Esophagus squamous epithelium (tissue), 5 donors: ENCODE results near the gene FBXO31. TPM values are rescaled to one million over a fixed set of nuclear protein-coding genes. Genes with fewer than 3 reads are reported as not detected.

Experiments
- DNase-seq: peaks from one replicate; lab custom pipeline; 2025; lab: John Stamatoyannopoulos, UW
- H3K27ac ChIP-seq, 4 donors: fragments of 200-600 bp; sonication (generic); one replicate each; pipeline ENCODE4 v1.5.1; 2016 to 2019; ENCODE audit warnings: mild to moderate bottlenecking in 1 of 4
- H3K27me3 ChIP-seq, 4 donors: fragments of 200-600 bp; sonication (generic); 1 replicate in 3 of 4; 2 replicates in 1 of 4; pipeline versions ENCODE4 v1.5.1 to v1.6.0; 2017 to 2021; ENCODE audit warnings: antibody characterized with exemption in 1 of 4
- H3K36me3 ChIP-seq, 3 donors: fragments of 200-600 bp; sonication (generic); one replicate each; pipeline ENCODE4 v1.5.1; 2016 to 2019
- H3K4me1 ChIP-seq, 3 donors: fragments of 200-600 bp; sonication (generic); one replicate each; pipeline ENCODE4 v1.5.1; 2017 to 2019
- H3K4me3 ChIP-seq, 4 donors: fragments of 200-600 bp; sonication (generic); 1 replicate in 3 of 4; 2 replicates in 1 of 4; pipeline ENCODE4 v1.5.1; 2016 to 2019; ENCODE audit warnings: mild to moderate bottlenecking in 2 of 4, moderate library complexity in 1 of 4
- H3K9me3 ChIP-seq, 3 donors: fragments of 200-600 bp; sonication (generic); one replicate each; pipeline ENCODE4 v1.5.1; 2016 to 2019
- POLR2A ChIP-seq, 4 donors: fragments of 450-650 bp; IDR thresholded peaks; one replicate each; pipeline ENCODE4 v1.6.1; 2017; ENCODE audit warnings: antibody characterized with exemption in 4 of 4, mild to moderate bottlenecking in 4 of 4, moderate library complexity in 3 of 4
- WGBS, 2 donors: methylation state at CpG; one replicate each; pipeline ENCODE4 v1.1.5; 2018; 5-methylcytosine and 5-hydroxymethylcytosine counted together
- intact Hi-C: fragments of 100-400 bp; cut with DNase I; formaldehyde crosslinking; loops from one replicate; pipeline ENCODE4 v1.15.0; 2022
- total RNA-seq, 4 donors: library from RNA; depleted of rRNA; stranded (reverse); fragments of >200 nt; gene quantifications; one replicate each; pipeline ENCODE4 v1.1.0, GENCODE V29; 2016
- TF ChIP-seq, protein P1 (sequence below), 6 experiments: fragments of 450-650 bp in 4 of 6; fragments of 200-600 bp in 2 of 6; sonication (generic) in 2 of 6; IDR thresholded peaks; one replicate each; pipeline ENCODE4 v1.5.1; 2016 to 2019; ENCODE audit warnings: antibody characterized with exemption in 6 of 6, mild to moderate bottlenecking in 4 of 6, moderate library complexity in 4 of 6
- donor health status: DM: yes; HTN: yes; CAD: no.

FBXO31 gene
- total RNA-seq, 4 donors from 2014 or later, result 18.3 to 43.7 (median 21.2) TPM

DNA sequence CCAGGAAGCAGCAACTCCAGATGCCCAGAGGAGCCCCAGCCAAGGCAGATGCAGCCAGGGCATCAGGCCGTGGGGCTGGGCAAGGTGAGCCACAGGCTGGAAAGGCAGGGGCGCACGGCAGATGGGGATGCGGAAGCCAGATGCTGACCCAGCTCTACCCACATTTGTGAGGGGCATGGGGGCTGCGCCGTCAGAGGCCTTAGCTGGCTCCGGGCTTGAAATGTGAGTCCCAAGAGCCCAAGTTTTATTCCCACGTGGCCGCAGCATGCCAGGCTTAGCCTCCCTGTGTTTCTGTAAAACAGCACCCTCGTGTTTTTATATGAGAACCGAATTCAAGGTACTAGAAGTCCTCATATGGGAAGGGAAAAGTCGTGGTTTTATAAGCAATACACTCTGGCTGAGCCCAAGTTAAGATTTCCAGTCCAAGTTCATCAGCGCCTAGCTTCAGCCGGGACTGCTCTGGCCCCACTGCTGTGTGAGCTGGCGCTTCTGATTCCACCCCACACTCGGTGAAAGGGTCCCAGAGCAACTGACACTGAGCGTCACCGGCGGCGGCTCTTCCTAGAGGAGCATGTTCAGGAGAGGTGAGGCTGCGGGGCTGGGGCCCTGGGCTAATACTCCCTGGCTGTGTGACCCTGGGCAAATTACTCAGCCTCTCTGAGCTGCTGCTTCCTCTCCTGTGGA is 59.7 kb downstream of the FBXO31 start:
- H3K27me3 ChIP-seq, result no peaks in the 10 kb centered on the region
- intact Hi-C loops, result no loop called here
- TF ChIP-seq, protein P1, sequence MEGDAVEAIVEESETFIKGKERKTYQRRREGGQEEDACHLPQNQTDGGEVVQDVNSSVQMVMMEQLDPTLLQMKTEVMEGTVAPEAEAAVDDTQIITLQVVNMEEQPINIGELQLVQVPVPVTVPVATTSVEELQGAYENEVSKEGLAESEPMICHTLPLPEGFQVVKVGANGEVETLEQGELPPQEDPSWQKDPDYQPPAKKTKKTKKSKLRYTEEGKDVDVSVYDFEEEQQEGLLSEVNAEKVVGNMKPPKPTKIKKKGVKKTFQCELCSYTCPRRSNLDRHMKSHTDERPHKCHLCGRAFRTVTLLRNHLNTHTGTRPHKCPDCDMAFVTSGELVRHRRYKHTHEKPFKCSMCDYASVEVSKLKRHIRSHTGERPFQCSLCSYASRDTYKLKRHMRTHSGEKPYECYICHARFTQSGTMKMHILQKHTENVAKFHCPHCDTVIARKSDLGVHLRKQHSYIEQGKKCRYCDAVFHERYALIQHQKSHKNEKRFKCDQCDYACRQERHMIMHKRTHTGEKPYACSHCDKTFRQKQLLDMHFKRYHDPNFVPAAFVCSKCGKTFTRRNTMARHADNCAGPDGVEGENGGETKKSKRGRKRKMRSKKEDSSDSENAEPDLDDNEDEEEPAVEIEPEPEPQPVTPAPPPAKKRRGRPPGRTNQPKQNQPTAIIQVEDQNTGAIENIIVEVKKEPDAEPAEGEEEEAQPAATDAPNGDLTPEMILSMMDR (IDR thresholded peaks at IDR 0.05), result no peak
- no peak for TF ChIP-seq POLR2A (IDR thresholded peaks at IDR 0.05)
- H3K9me3 ChIP-seq, result no peaks in the 10 kb centered on the region
- H3K4me3 ChIP-seq, result no peak overlapping the region
- 57 to 100% methylated on average over 2 of the region's 21 CpGs for WGBS, 2 donors
- DNase-seq, result no peak
- H3K4me1 ChIP-seq, result peaks cover 4 to 42% (median 10%) of the 10 kb centered on the region in 3 donors
- H3K27ac ChIP-seq, result peak overlapping the region in 2 of 4 donors; percentile 53 to 60
- H3K36me3 ChIP-seq, result peaks cover 0 to 40% (median 4%) of the 10 kb centered on the region in 3 donors

DNA sequence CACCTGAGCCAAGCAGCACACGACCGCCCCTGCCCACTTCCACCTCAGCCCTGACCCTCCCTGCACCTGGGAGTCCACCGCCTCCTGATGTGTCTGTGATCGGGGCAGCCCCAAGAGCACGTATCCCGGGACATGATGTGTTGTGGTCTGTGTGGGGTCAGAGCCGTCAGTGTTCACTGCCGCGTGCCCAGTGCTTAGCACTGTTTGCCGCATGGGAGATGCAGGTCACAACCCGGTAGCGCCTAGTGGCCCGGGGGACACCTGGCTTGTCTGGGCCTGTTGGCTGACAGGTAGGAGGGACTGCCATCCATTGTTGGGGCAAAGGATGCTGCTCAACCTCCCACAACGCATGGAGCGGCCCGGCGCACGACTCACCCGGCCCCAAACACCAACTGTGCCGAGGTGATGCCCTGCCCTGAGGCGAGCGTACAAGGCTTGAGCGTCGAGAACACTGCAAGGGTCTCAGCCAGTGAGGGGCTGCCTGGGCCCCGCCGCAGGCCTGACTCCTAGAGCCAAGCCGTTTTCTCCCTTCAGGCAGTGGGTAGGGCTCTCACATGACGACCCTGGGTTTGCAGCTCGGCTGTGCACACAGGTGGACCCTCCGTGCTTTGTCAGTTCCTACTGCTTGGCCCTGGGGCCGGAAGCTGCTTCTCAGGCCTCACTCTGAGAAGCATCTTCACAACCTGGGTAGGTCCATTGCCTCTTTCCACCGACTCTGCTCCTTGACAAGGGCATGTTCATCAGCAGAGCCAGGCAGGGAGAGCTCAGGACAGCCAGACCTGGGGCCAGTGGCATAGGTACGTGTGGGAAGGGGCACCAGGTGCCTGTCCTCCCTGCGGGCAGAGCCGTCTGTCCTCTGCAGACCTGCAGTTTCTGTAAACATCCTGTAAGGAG is 60.5 kb downstream of the FBXO31 start:
- TF ChIP-seq, protein P1 (IDR thresholded peaks at IDR 0.05), result no peak
- no peak for TF ChIP-seq POLR2A (IDR thresholded peaks at IDR 0.05)
- no peak for DNase-seq
- H3K27me3 ChIP-seq, result no peaks in the 10 kb centered on the region
- no peaks in the 10 kb centered on the region for H3K9me3 ChIP-seq
- H3K4me1 ChIP-seq, result peaks cover 9 to 45% (median 14%) of the 10 kb centered on the region in 3 donors
- peaks cover 0 to 32% (median under 1%) of the 10 kb centered on the region in 3 donors for H3K36me3 ChIP-seq
- WGBS, 2 donors, result 78 to 90% methylated on average over 4 to 7 of the region's 35 CpGs
- H3K4me3 ChIP-seq, result no peak overlapping the region
- no peak overlapping the region for H3K27ac ChIP-seq
- intact Hi-C loops, result no loop called here

DNA sequence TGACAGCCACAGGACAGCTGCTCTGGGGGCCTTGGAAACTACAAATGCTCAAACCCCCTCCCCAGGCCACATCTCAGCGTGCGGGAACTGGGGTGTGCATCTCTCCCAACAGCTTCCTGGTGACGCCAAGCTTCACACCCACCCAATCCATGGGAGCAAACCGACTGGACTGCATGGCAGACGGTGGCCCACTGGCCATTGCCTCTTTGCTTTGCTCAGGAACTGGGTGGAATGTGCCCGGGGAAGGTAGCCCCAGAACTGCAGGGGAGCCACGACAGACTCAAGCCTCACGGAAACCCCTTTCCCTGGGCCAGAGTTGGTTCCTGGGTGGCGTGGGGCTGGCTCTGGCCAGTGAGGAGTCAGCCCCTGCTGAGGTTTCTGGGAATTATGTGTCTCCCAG is 61.2 kb downstream of the FBXO31 start:
- TF ChIP-seq POLR2A (IDR thresholded peaks at IDR 0.05), result no peak
- TF ChIP-seq, protein P1 (IDR thresholded peaks at IDR 0.05), result no peak
- H3K4me1 ChIP-seq, result peaks cover 10 to 42% (median 16%) of the 10 kb centered on the region in 3 donors
- DNase-seq, result no peak
- no peaks in the 10 kb centered on the region for H3K9me3 ChIP-seq
- H3K27ac ChIP-seq, result no peak overlapping the region
- intact Hi-C loops, result no loop called here
- no peak overlapping the region for H3K4me3 ChIP-seq
- peaks cover 0 to 25% (median 0%) of the 10 kb centered on the region in 3 donors for H3K36me3 ChIP-seq
- WGBS, 2 donors, result 83 to 91% methylated on average over 6 of the region's 9 CpGs
- no peaks in the 10 kb centered on the region for H3K27me3 ChIP-seq

DNA sequence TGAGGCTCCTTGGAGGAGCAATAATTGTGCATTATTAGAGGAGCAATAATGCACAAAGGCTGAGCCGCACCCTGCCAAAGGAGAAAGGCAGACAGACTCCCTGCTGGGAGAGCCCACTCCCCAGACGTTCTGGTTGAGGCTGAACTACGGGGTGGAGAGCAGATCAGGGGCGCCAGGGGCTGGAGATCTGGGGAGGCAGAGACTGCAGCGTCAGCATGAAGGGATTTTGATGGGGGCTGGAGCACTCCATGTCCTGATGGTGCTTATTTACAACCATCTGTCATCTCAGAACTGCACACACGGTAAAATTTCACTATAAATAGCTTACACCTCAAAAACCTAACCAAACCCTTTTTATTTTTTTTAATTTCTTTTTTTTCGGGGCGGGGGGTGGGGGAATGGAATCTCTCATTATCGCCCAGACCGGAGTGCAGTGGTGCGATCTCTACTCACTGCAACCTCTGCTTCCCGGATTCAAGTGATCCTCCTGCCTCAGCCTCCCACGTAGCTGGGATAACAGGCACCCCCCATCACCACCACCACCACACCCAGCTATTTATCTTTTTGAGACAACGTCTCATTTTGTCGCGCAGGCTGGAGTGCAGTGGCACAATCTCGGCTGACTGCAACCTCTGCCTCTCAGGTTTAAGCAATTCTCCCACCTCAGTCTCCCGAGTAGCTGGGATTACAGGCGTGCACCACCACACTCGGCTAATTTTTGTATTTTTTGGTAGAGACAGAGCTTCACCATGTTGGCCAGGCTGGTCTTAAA is 62.1 kb downstream of the FBXO31 start:
- Histone ChIP-seq H3K9me3 (no peaks in the 10 kb centered on the region), H3K4me1 (peaks cover 12 to 39% (median 16%) of the 10 kb centered on the region in 3 donors), H3K27ac (no peak overlapping the region), H3K36me3 (peaks cover 0 to 19% (median 0%) of the 10 kb centered on the region in 3 donors), H3K4me3 (no peak overlapping the region), H3K27me3 (no peaks in the 10 kb centered on the region)
- intact Hi-C loops, result no loop called here
- WGBS, 2 donors, result 81 to 82% methylated on average over 16 to 20 of the region's 20 CpGs
- TF ChIP-seq, protein P1 (IDR thresholded peaks at IDR 0.05), result no peak
- no peak for TF ChIP-seq POLR2A (IDR thresholded peaks at IDR 0.05)
- DNase-seq, result no peak
